Fibroblast of villous mesenchyme (primary cell): ENCODE measurements around the gene ZNF579. TPM values are rescaled to one million over a fixed set of nuclear protein-coding genes. Genes with fewer than 3 reads are reported as not detected.

ENCODE experiments used
- DNase-seq: peaks from one replicate; pipeline ENCODE4 v3.0.0-alpha.2; 2010; ENCODE audit warnings: low read depth
- H3K4me3 ChIP-seq: 2 replicates; pipeline ENCODE4 v1.5.1; 2011; ENCODE audit warnings: low read depth, mild to moderate bottlenecking, low read length
- CTCF ChIP-seq: IDR thresholded peaks from 2 replicates; pipeline ENCODE4 v1.5.1; 2012; ENCODE audit warnings: low read depth, mild to moderate bottlenecking, low read length; ENCODE audit not compliant: insufficient read depth
- total RNA-seq: library from RNA; depleted of rRNA; stranded (reverse); fragments of >200 nt; gene quantifications from 2 replicates; pipeline ENCODE4 v1.2.3, GENCODE V29; 2012

ZNF579 gene
- total RNA-seq, 1 donor, result 5.6 TPM

DNA sequence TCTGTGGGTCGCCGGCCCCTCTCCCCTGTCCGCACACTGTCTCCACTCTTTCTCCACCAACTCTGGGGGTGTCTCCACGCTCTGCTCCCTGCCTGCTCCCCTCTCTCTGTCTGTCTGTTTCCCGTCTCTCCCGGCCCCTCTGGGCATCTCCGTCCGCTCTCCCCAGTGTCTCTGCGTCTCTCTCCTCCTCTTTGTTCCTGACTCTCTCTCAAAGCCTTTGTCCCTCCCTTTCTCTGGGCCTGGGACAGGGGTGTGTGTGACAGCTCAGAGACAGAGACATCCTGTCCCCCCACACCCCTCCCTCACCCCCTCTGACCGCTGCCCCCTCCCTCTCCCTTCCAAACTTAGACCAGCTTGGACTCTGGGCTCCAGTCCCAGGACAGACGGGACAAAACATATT, 34.6 kb downstream of the ZNF579 start:
- no peak for DNase-seq
- H3K4me3 ChIP-seq, result no peak overlapping the region
- TF ChIP-seq CTCF, result no peak

GRCh38 chr19:55545443-55545842, 35.2 kb downstream of the ZNF579 start, which contains the start of gene SBK3:
TSS of gene SBK3 (minus strand) at chr19:55545543. CDS start at chr19:55545543, 0 bp downstream.
- H3K4me3 ChIP-seq, result no peak within 1 kb of the TSS
- DNase-seq, result no peak
- TF ChIP-seq CTCF, result no peak

DNA sequence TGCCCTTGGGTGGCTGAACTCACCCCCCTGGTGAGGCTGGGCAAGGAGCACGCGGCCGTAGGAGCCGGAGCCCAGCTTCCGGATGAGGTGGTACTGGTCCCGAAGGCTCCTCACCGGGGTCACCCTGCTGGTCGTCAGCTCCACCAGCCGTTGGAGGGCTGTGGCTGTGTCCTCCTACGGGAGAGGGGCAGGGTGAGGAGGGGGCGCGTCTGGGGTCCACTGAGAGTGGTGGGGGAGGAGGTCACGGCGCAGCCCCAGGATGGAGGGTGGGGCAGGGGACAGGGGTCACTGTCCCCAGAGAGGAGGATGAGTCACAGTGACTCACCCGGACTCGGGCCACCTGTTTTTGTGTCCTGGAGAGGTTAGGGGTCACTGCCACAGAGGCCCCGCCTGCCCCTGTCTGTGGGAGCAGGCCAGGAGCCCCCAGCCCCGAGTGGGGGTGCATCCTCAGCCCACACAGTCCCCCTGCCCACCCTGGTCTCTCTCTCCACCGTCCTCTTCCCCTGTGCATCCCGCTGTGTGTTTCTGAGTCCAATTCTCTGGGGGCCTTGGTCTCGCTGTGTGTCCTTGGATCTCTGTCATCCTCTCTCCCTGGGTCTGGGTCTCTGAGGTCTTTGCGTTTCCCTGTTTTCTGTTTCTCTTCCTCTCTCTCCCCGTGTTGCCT, 35.7 kb downstream of the ZNF579 start:
- TF ChIP-seq CTCF, result no peak
- no peak overlapping the region for H3K4me3 ChIP-seq
- DNase-seq, result no peak

DNA sequence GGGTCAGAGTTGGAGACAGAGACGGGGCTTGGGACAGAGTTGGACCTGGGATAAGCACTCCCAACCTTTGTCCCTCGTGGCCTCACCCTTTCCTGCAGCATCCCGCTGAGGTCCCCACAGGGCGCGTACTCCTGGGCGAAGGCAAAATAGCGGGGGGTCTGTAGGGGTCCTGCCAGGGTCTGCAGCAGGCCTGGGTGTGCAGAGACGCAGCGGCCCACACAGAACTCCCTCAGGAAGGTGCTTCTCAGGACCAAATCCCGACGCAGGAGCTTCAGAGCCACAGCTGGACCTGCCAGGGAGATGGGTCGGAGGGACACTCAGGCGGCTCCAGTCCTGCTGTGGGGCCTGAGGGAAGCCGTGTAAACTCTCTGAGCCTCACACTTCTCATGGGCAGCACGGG, 36.6 kb downstream of the ZNF579 start:
- no peak overlapping the region for H3K4me3 ChIP-seq
- no peak for DNase-seq
- no peak for TF ChIP-seq CTCF

- no peak for TF ChIP-seq CTCF
- H3K4me3 ChIP-seq, result no peak overlapping the region
- no peak for DNase-seq
Observed at GRCh38 chr19:55543567-55543966, 37.1 kb downstream of the ZNF579 start.

- H3K4me3 ChIP-seq, result no peak overlapping the region
- no peak for TF ChIP-seq CTCF
- DNase-seq, result no peak
Observed at GRCh38 chr19:55542292-55542855, 38.3 kb downstream of the ZNF579 start.
